Stimulated activated CD4-positive, alpha-beta T cell treated with anti-CD3 and anti-CD28 coated beads, Interleukin-1b, Interleukin-23, amount 100 ng/mL, for 1 hour (primary cell): ENCODE results near the gene TBC1D2.

Experiments used
- DNase-seq, 2 donors: peaks; one replicate each; pipeline ENCODE4 v3.0.0-alpha.2; 2020; ENCODE audit warnings: low read depth in 2 of 2

Gene TBC1D2

DNA sequence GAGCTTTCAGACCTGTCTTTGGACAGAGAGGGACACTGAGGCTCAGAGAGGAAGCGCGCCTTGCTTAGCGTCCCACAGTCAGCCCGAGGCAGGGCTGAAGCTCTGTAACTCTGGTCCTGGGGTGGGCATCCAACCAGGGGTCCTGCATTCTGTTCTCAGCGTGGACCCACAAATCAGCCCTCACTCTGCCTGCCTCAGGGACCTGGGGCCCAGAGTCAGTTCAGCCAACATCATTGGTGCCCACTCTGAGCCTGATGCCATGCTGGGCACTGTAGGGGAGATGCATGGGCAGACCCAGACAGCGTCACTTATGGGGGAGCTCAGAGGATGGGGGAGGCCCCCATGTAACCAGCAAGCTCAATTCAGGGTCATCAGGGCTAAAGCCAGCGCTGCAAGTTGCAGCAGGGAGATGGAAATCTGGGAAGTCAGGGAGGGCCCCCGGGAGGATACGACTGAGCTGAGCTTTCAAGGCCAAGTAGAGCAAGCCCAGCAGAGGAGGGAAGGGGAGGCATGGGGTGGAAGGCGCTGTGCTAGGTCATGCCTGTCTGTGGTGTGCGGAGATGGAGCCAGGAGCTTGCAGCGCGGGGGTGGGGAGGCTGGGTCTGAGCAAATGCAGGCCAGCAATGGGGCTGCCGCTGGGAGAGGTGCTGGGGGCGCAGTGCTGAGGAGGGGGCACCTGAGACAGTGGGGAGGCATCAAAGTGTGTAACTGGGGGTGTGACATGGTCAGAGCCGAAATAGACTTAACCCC lies 84.1 kb downstream of the TBC1D2 start:
- no peak for DNase-seq

DNA sequence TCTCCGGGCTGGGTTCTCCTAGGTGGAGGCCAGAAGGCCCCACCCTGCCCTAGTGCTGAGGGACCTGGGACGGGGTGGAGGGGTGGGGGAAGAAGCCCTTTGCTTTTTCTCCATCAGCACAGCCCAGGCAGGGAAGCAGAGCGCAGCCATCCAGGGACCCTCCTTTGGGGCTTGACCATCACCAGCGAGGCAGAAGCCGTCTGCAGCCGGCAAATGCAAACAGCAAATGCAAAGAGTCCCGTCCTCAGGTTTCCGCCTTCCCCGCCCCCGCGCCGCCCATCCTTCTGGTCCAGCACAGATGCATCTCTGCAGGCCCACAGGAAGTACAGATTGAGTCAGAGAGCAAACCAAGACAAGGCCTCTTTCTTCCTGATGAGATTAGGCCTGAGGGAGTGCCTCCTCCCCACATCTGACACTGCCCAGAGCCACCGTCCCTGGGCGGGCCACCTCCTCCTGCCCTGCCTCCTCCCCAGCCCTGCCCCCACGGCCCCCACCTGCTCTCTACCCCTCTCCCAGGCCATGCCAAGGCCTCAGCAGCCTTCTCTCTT lies 86.4 kb downstream of the TBC1D2 start:
- no peak for DNase-seq

DNA sequence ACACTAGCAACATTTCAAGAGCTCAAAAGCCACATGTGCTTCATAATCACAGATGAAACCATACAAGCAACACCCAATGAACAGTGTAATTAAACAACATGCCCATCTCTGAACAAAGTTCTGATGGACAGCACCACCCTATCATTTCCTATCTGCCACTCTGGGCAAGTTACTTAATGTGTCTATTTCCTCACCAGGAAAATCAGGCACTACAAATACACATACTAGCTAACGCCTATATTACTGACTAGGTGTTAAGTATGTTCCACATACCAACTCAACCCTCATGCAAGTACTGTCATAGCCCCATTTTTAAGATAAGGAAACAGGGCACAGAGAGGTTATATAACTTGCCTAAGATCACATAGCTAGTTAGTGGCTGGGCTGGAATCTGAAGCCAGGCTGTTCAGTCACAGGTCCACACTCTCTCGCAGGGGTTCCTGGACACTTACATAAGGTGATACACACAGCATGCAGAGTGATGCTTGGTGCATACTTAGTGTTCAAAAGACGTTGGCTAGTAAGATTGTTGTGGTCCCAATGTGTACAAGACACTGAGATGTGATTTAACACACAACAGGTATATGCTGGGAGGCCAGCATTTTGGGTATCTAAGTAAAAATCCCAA lies 87.2 kb downstream of the TBC1D2 start:
- DNase-seq: no peak

DNA sequence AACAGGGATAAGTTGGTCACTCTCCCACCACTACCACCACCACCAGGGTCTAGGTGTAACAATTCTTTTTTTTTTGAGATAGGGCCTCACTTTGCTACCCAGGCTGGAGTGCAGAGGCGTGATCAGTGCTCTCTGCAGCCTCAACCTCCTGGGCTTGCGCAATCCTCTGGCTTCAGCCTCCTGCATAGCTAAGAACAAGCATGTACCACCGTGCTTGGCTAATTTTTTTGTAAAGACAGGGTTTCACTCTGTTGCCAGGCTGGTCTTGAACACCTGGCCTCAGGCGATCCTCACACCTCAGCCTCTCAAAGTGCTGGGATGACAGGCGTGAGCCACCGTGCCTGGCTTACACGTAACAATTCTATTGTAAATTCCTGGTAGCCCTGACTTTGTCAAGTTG lies 90.5 kb downstream of the TBC1D2 start:
- no peak for DNase-seq

DNA sequence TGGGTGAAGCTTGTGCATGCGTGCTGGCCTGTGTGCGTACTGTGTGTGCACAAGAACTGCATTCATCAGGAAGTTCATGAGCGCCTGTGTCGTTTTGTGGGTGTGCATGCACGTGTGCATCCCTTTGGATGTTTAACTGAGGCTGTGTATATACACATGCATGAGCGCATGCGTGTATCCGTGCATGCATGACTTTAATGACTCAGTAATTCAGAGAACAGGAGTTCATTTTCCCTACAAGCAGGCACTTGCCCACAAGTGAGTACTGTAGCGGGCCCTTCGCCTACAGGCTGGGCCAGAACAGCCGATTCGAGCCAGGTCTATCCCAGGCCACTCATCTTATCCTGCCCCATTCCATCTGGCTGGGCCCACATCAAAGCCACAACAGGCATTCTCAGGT lies 92.8 kb downstream of the TBC1D2 start:
- DNase-seq: no peak

DNA sequence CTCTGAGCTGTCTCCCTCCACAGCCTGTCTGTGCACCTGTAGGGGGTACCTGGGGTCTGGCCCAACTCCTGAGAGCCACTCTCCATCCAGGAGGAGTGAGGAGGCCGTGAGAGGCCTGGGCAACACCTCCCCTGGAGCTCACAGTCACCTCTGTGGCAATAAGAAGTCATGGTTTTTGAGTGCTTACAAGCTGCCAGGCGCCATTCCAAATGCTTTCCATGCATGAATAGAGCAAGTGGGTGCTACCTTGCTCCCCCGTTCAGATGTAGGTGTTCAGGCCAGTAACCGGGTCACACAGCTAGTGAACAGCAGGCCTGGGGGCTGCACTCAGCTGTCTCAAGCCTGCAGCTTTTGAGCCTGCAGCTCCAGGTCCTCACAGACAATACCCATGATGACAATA lies 93.6 kb downstream of the TBC1D2 start:
- no peak for DNase-seq

DNA sequence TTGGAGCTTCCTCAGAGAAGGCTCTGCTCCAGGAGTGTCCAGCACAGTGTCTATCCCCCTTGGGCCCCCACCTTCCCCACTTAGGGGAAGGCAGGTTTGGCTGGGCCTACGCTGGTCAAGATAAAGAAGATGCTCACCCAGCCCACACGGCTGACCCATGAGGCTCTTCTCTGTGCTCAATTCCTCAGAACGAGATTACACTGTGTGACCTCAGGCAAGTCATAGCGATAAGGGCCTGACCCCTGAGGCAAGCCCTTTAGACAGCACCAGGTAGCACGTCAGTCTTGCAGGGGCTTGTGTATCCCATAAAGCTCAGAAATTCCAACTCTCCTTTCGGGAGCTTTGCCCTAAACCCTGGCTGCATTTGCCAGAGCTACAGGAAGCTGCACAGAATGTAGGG lies 95.7 kb downstream of the TBC1D2 start:
- DNase-seq: no peak

DNA sequence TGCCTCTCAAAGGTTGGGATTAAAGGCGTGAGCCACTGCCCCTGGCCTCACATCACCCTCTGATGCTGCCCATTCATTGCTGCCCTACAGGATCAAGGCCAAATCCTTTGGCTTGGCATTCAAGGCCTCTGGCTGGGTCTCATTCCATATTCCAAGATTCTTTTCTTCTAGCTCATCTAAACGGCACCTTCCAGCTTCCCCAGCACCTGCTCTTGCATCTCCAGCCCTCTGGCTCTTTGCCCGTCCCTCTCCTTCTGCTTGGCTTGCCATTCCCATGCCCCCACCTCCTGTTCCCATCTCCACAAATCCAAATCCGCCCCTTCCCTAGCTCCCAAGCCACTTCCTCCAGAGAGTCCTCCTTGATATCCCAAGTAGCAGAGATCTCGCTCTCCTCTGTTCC lies 96.1 kb downstream of the TBC1D2 start:
- no peak for DNase-seq

DNA sequence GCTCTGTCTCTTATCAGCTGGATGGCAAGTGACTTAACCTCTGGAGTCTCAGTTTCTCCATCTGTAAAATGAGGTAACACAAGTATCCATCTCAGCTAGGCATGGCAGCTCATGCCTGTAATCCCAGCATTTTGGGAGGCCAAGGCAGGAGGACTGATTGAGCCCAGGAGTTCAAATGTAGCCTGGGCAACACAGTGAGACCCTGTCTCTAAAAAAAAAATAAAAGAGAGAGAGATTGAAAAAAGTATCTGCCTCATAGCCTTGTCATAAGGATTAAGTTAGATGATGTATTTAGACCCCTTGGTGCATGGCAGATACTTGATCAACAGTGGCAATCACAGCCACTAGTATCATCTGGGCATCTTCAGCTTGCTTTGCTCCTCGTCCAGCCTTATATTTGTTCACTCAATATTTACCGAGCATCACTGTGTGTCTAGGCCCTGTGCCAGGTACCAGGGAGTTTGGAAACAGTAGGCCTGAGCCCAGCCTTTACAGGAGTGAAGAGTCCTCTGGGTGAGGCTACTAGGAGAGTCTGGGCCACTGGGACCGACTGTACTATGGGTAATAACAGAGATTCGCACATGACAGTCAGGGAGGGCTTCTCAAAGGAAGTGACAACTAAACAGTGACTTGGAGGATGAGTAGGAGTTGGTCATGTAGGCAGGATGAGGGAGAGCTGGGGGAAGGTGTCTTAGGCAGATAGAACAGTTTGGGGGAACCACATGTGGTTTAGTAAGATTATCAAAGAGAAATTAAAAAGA lies 97.2 kb downstream of the TBC1D2 start:
- no peak for DNase-seq

DNA sequence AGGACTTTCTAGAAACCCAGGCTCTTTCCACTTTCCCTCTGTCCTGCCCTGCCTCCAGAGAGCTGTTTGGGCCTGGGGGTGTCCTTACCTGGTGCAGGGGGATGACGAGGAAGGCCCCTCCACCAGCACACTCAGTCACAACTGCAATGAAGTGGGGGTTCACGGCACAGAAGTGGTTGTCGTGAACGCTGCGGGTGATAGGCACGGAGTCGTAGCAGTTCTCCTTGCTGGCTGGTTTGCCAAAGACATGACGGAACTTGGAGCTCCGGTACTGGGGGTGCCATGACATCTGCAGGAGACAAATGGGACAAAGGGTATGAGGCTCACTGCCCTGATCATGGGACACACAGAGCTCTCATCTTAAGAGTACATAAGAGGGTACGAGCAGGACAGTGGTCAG lies 98.1 kb downstream of the TBC1D2 start:
- no peak for DNase-seq

DNA sequence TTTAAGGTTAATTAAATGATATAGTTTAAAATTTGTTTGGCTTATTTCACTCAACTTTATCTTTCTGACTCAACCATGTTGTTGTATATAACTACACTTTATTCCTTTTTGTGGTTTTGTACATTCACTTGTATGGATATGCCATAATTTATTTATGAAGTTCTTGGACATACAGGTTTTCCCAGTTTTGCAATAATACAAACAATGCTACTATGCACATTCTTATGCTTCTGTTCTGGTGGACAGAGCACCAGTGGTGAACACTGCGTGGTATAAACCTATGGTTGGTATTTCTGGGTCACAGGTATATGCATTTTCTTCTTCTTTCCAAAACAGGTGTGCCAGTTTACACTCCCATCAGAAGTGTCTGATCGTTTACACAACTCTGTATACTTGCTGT lies 100.8 kb downstream of the TBC1D2 start:
- DNase-seq: no peak

DNA sequence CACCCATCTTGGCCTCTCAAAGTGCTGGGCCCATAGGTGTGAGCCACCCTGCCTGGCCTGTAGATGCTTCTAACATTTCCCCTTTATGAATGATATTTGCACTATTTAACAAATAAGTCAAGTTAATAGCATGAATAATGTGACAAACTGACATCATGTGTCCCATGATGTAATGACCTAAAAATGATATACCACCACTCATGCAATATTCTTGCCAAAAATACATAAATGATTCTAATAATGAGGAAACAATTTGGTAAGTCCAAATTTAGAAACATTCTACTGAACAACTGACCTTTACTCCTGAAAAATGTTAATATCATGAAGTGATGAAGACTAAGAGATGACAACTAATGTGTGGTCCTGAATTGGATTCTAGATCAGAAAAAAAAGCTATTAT lies 102.9 kb downstream of the TBC1D2 start:
- no peak for DNase-seq

DNA sequence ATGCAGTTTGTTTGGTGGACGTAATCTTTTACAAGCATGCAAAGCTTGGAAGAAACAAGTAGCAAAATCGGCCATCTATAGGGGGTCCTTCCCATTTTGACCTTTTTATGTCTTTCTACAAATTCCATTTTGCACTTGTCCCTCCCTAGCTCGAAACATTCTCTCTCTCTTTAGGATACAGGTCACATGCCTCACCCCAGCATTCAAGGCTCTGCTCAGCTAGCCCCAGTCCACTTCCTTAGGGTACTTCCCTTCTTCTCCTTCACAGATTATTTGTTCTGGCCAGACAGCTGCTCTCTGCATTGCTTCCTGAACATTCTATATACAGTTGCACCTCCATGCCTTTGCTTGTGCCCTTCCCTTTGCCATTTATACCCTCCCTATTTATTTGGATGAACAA lies 104.7 kb downstream of the TBC1D2 start:
- DNase-seq: no peak

DNA sequence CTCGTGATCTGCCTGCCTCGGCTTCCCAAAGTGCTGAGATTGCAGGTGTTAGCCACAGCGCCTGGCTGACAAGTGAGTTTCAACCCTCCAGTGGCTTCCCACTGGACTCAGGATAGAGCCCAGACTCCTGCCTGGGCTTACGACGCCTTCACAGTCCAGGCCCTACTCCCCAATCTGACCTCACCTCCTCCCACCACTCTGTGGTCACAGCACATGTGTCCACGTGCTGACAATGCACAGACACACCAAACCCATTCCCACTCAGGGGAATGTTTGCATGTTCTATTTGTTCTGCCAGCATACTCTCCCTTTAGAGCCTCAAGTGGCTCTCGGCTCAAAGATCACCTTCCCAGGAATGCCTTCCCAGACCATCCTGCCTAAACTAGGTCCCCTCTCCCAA lies 105.3 kb downstream of the TBC1D2 start:
- DNase-seq: no peak

DNA sequence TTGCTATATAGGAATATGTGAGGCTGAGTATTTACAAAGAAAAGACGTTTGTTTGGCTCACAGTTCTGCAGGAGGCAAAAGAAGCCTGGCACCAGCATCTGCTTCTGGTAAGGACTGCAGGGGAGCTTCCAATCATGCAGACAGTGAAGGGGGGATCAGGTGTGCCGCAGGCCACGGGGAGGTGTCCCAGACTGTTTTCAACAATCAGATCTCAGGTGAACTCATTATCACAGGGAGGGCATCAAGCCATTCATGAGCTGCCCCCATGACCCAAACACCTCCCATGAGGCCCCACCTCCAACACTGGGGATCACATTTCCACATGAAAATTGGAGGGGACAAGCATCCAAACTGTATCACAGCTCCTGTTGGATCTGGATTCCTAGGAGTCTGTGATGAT lies 106.0 kb downstream of the TBC1D2 start:
- DNase-seq: no peak
